ENCODE measurements around the gene ING3.

Gene ING3, protein sequence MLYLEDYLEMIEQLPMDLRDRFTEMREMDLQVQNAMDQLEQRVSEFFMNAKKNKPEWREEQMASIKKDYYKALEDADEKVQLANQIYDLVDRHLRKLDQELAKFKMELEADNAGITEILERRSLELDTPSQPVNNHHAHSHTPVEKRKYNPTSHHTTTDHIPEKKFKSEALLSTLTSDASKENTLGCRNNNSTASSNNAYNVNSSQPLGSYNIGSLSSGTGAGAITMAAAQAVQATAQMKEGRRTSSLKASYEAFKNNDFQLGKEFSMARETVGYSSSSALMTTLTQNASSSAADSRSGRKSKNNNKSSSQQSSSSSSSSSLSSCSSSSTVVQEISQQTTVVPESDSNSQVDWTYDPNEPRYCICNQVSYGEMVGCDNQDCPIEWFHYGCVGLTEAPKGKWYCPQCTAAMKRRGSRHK

DNA sequence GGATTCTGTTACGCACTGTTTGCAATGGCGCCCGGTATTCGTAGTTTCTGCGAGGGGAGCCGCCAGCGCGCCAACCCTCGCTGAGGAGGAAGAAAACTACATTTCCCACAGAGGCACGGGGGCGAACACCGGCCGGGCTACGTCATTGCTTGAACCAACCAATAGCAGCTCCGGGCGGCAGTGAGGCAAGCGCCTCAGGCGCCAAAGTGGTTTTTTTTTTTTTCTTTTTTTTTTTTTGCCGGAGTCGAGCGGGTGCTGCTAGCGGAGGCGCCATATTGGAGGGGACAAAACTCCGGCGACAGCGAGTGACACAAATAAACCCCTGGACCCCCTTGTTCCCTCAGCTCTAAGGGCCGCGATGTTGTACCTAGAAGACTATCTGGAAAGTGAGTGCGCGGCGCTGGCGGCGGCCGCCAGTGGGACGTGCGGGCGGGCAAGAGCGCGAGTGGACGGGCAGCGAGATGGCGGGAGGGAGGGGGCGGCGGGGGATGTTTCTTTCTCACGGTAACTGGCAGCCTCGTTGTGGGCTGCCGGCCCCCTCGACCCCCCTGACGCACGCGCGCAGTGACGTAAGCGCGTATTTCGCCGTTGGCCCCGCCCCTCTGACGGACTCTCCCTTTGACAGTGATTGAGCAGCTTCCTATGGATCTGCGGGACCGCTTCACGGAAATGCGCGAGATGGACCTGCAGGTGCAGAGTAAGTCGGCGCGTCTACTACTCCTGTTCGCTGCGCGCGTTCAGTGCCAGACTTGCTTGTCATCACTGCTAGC, at the start of gene ING3:
ING3 (plus strand) TSS at position 239 of the 770 bp plus-strand sequence; CDS start at position 359, 120 bp downstream.
- TF ChIP-seq, protein P1, sequence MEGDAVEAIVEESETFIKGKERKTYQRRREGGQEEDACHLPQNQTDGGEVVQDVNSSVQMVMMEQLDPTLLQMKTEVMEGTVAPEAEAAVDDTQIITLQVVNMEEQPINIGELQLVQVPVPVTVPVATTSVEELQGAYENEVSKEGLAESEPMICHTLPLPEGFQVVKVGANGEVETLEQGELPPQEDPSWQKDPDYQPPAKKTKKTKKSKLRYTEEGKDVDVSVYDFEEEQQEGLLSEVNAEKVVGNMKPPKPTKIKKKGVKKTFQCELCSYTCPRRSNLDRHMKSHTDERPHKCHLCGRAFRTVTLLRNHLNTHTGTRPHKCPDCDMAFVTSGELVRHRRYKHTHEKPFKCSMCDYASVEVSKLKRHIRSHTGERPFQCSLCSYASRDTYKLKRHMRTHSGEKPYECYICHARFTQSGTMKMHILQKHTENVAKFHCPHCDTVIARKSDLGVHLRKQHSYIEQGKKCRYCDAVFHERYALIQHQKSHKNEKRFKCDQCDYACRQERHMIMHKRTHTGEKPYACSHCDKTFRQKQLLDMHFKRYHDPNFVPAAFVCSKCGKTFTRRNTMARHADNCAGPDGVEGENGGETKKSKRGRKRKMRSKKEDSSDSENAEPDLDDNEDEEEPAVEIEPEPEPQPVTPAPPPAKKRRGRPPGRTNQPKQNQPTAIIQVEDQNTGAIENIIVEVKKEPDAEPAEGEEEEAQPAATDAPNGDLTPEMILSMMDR (IDR thresholded peaks at IDR 0.05): no peak

DNA sequence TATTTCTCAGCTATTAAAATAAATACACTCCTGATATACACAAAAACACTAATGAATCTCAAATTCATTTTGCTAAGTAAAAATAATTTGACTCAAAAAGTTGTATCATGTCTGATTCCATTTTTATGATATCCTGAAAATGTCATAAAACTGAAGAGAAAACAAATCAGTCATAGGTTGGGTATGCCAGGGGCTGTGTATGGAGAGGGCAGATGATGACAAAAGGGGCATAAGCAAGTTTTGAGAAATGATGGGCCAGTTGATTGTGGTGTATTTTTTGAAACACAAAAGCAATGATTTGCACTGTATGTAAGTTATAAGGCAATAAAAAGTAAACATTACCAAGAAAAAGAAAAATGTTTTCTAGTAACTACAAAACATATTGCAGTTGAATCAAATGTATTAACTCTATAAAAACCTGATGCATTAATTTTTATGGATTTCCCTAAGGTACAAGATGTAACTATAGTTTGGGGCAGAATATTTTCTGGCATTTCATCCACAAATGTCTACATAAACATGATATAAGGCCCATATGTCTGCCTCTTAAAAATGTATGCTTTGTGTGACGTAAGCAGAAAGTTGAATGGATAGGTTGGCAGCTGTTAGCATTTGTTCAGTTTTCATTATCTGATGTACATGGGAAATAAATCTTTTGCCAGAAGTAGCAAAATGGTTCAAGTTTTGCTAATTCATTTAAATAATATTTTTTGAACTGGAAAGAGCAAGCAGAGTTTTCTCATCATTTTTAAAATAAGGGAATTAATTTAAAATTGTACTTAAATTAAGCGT, 35.1 kb upstream of the ING3 start:
- TF ChIP-seq, protein P1 (IDR thresholded peaks at IDR 0.05): no peak

DNA sequence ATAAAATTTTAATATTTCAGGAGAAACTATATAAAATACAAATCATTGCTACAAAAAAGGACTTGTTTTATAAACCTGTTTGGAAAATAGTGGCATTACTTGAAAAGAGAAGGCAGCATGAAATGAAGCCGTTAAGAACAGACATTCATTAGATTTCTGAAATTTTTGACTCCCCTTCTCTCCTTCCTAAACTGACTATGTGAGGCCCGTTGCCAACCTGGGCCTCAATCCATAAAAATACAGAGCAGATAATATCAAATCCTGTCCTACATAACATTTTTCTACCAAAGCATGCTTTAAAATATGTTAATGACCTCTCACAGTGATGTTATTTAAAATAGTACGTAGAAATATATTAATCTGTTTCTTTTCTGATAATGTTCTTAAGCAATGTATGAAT, 34.5 kb upstream of the ING3 start:
- TF ChIP-seq, protein P1 (IDR thresholded peaks at IDR 0.05): no peak

DNA sequence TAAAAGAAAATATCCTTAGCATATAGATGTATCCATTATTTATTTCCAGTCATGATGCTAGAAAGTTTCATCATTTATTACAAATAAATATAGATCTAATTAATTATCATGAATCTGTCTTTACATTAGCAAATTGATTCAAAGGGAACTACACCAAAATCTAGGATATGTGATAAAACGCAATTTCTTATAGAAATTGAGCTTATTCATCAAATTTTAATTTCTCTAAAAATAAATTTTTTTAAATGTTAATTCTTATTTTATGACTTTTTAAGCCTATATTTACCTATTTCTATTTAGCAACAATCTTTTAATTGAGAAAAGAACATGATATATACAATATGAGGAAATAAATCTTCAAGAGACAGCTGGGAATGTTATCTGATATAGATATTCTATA, 34.0 kb upstream of the ING3 start:
- TF ChIP-seq, protein P1 (IDR thresholded peaks at IDR 0.05): no peak

DNA sequence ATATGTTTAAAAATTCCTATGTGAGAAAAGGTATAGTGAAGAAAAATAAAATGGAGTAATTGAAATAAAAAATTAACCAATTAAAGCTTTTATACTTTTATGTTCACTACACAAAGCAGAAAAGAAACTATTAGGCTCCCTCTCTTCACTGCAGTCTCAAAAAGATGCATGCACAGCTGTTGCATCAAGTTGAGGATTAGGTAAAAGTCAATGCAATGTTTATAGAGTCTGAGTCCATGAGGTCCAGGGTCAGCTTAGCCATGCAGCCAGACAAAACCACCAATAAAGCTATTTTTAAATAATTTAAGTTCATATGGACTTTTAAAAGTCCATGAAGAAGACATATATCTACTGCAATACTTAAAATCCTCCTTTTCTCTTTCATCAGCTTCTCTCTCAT, 31.1 kb upstream of the ING3 start:
- TF ChIP-seq, protein P1 (IDR thresholded peaks at IDR 0.05): no peak

DNA sequence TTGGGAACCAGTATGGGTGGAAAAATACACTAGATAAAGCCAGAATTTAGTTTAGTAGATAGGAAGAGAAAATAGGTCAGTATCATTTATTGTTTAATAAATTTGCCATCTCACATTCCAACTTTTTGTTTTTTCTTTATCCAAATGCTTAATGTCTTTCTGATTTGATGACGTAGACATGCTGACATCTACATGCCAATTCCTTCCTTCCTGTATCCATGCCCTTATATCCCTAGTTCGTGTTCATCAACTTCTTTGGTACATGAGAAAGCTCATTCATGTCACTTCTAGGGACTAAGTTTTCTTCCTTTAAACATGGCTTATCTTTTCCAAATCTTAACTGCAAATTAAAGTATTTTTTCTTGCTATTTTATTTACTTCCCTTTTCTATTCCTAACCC, 30.5 kb upstream of the ING3 start:
- TF ChIP-seq, protein P1 (IDR thresholded peaks at IDR 0.05): no peak

DNA sequence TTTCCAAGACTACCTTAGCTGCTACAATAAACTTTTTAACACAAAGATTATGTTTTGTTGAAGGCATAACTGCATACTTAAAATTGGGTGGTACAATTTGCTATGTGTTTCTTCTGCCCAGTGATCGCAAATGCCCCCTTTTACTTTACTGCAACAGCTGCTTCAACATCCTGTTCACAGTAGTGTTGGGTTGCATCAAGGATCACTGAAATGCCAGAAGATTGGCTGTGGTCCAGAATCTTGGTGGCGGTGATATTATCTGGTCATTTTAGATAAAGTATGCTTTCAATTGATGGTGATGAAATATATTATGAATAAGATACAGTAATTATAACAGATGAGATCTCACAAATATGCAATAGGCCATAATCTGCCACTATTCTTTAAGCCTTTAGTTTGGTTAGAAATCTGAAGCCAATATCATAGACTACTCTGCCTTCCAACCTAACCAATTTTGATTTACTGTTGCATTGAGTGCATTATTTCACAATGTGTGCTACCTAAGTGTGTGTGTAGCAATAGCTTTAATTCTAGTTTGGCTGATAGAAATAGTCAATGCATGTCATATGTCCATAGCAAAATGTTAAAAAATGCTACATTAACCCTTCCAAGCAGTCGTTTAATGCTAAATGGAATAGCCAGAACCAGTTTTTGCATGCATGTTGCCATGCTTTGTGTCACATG, 29.8 kb upstream of the ING3 start:
- TF ChIP-seq, protein P1 (IDR thresholded peaks at IDR 0.05): no peak

Data from LNCAP (cell line).